GM18511 (cell line): ENCODE measurements around the gene NUFIP2.
A peak's percentile ranks its signal among the peaks of the same experiment; 100 is the strongest.
"Not testable (repeated sequence)": the region's sequence is repeated elsewhere in the genome, so short reads cannot be mapped to it uniquely, and the experiment has no call there.

Source experiments
- ATAC-seq: cut with Tn5 transposase; IDR thresholded peaks from one replicate; pipeline ENCODE4 v1.9.1; 2021; ENCODE audit warnings: mild to moderate bottlenecking, moderate library complexity; ENCODE audit not compliant: unreplicated experiment

Gene NUFIP2

GRCh38 chr17:29293890-29294579 lies at the start of gene NUFIP2:
Gene NUFIP2, minus strand, starts transcription at chr17:29294148. Its CDS starts 89 bp downstream, at chr17:29294059.
- ATAC-seq = peak; percentile 79

- ATAC-seq = no peak
Observed at GRCh38 chr17:29342158-29342765, 48.3 kb upstream of the NUFIP2 start.

- no peak for ATAC-seq
Observed at GRCh38 chr17:29341726-29342125, 47.8 kb upstream of the NUFIP2 start.

- not testable (repeated sequence) for ATAC-seq
Observed at GRCh38 chr17:29339016-29339415, 45.1 kb upstream of the NUFIP2 start.

- no peak for ATAC-seq
Observed at GRCh38 chr17:29331708-29332085, 37.7 kb upstream of the NUFIP2 start.

GRCh38 chr17:29331075-29331707 lies 37.2 kb upstream of the NUFIP2 start:
- no peak for ATAC-seq

GRCh38 chr17:29327412-29327811 lies 33.5 kb upstream of the NUFIP2 start:
- no peak for ATAC-seq

- ATAC-seq = no peak
Observed at GRCh38 chr17:29326023-29326813, 32.3 kb upstream of the NUFIP2 start.

- no peak for ATAC-seq
Observed at GRCh38 chr17:29322363-29322762, 28.4 kb upstream of the NUFIP2 start.

- ATAC-seq = no peak
Observed at GRCh38 chr17:29303386-29303785, 9.4 kb upstream of the NUFIP2 start.

- ATAC-seq = no peak
Observed at GRCh38 chr17:29299031-29299430, 5.1 kb upstream of the NUFIP2 start.

GRCh38 chr17:29295420-29295819 lies 1.5 kb upstream of the NUFIP2 start:
- no peak for ATAC-seq

GRCh38 chr17:29294580-29294900 lies 592 bp upstream of the NUFIP2 start:
- no peak for ATAC-seq

- ATAC-seq = peak; percentile 24
Observed at GRCh38 chr17:29292992-29293889, 707 bp downstream of the NUFIP2 start.

- ATAC-seq = no peak
Observed at GRCh38 chr17:29292071-29292991, 1.6 kb downstream of the NUFIP2 start.

- no peak for ATAC-seq
Observed at GRCh38 chr17:29291163-29291752, 2.7 kb downstream of the NUFIP2 start.

GRCh38 chr17:29289852-29290251 lies 4.1 kb downstream of the NUFIP2 start:
- ATAC-seq = no peak

- ATAC-seq = no peak
Observed at GRCh38 chr17:29283961-29284360, 10.0 kb downstream of the NUFIP2 start.

GRCh38 chr17:29283496-29283895 lies 10.5 kb downstream of the NUFIP2 start:
- ATAC-seq = no peak
